ENCODE results near the gene DLG5.
"Not testable (repeated sequence)": the region's sequence is repeated elsewhere in the genome, so short reads cannot be mapped to it uniquely, and the experiment has no call there.

The DLG5 gene

GRCh38 chr10:77798940-77799339, 127.6 kb downstream of the DLG5 start:
- no peak for DNase-seq (ENCODE audit: low read depth in 4 of 4, low spot score in 1 of 4)

DNA sequence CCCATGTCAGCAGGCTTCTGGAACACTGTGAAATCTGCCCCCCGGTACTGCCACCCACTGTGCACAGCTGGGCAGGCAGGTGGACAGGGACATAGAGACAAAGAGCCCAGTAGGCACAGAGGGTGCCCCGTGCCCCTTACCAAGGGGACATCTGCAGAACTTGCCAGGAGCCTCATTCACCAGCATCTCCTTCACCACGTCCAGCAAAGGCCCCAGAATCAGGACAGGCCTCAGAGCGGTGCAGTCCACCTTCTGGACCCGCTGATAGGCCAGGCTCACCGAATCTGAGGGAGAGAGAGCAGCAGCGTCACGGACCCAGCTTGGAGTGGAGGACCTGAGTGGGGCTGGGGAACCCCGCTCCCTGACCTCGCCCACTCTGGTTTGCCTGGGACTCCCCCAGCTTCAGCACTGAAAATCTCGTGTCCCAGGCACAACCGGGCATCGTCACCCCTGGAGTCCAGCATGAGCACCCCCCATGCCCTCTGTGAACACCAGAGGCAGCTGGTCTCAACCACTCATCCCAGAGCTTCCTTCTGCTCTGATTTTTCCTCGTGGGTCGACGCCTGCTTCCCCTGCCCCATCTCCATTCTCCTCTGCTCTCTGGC, 130.1 kb downstream of the DLG5 start:
- DNase-seq (ENCODE audit: low read depth in 4 of 4, low spot score in 1 of 4) = no peak

- no peak for DNase-seq (ENCODE audit: low read depth in 4 of 4, low spot score in 1 of 4)
Observed at GRCh38 chr10:77795426-77796055, 131.0 kb downstream of the DLG5 start.

DNA sequence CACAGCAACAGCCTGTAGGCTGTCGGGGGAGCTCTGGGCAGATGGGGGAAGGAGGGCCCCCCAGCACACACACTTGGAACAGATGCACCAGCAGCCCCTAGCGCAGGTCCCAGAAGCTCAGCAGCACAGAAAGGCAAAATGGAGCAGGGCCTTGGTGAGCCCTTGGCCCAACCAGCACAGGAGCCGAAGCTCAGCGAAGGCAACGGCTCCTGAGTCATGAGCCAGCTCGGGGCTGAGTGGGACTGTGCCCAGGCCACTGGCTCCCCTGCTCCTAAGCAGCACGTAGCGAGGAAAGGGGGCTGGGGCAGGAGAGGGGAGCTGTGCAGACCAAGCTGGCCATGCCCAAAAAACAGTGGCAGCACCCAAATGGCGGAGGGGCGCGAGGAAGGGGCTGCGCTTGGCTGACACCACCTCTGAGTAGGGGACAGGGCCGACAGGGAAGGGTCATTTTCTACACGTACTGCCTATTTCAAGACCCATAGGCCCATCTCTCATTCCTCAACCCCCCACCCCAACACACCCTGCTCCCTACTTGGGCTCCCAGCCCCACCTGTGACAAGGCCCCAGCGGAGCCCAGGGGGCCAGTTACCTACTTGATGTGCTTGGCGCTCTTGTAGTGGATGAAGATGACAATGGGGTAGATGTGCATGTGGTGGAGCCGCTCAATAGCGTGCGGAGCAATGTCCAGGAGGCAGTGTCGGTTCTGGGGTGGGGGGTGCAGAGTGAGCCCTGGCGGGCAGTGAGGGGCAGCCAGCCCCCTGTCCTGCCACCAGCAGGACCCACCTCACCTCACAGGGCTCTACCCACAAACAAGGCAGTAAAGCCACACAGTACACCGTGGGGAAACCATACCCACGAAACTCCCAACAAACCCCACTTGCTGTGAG, 132.1 kb downstream of the DLG5 start:
- DNase-seq (ENCODE audit: low read depth in 4 of 4, low spot score in 1 of 4) = no peak

GRCh38 chr10:77793831-77794230, 132.7 kb downstream of the DLG5 start:
- no peak for DNase-seq (ENCODE audit: low read depth in 4 of 4, low spot score in 1 of 4)

GRCh38 chr10:77792155-77792554, 134.4 kb downstream of the DLG5 start:
- DNase-seq (ENCODE audit: low read depth in 4 of 4, low spot score in 1 of 4) = no peak

GRCh38 chr10:77791506-77791905, 135.0 kb downstream of the DLG5 start:
- no peak for DNase-seq (ENCODE audit: low read depth in 4 of 4, low spot score in 1 of 4)

DNA sequence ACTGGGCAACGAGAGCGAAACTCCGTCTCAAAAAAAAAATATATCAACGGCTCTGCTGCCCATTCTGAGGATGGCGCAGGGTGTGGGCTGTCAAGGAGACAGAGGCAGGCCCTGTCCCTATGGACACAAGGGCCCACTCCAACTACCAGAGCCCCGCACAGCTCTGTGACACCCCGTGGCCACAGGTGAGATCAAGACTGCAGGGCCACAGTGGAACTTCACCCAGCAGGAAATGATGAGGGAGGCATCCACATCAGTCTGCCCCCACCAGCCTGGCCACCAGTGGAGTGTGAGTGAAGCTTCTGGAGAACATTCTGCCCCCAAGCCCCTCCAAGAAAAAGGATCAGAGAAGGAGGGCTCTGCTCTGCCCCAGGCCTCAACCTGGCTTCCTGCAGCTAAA, 136.7 kb downstream of the DLG5 start:
- no peak for DNase-seq (ENCODE audit: low read depth in 4 of 4, low spot score in 1 of 4)

DNA sequence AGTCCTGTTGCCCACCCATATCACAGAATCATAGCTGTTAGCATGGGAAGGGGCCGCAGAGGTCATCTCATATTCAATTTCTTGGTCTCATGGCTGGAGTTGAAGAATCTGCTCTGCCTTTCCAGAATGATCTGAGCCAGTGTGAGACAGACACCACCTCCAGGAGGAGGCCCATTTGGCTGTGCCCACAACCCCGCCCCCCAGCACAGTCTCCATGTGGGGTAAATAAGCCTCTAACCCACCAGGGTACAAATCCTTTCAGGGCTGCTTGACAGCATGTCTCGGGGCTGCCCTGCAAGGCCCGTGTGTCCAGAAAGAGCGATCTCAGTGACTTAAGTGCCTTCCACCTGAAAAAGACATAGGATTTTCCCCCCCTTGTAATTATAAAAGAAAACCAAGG, 137.5 kb downstream of the DLG5 start:
- no peak for DNase-seq (ENCODE audit: low read depth in 4 of 4, low spot score in 1 of 4)

DNA sequence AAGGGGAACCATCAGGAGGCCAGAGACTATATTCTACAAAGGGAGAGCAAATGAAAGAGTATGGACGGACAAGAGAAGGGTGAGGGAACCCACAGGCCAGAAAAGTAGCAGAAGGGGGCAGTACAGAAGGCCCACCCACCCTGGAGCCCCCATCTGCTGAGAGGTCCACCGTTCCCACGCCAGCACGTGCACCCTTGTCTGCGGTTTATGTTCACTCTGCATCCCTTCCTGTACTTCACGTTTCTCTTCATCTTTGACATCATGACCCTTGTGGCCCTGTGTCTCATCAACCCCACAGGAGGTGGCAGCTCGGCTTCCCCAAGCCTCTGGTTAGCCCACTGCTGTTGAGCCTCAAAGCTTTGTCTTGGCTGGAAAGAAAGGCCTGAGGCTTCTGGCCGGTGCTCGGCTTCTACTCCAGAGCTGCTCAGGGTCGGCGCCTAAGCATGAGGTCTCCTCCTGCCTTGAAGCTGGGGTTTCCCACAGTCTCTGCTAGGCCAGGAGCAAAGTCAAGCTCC, 138.0 kb downstream of the DLG5 start:
- DNase-seq (ENCODE audit: low read depth in 4 of 4, low spot score in 1 of 4) = no peak

- DNase-seq (ENCODE audit: low read depth in 4 of 4, low spot score in 1 of 4) = no peak
Observed at GRCh38 chr10:77787440-77787839, 139.1 kb downstream of the DLG5 start.

DNA sequence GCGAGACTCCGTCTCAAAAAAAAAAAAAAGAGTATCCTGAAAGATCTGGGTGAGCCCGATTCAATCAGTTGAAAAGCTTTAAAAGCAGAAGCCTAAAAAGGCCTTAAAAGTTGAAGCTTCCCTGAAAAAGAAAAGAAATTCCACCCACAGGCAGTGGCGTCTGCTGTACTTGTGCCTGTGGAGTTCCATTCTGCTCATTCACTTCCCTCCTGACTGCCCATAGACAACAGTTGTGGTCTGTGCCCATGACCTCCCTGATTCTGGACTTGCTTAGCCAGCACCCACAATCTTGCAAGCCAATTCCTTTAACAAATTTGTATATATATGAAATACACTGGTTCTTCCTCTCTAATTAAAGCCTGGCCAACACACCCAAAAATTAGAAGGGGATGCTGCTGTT, 141.7 kb downstream of the DLG5 start:
- no peak for DNase-seq (ENCODE audit: low read depth in 4 of 4, low spot score in 1 of 4)

DNA sequence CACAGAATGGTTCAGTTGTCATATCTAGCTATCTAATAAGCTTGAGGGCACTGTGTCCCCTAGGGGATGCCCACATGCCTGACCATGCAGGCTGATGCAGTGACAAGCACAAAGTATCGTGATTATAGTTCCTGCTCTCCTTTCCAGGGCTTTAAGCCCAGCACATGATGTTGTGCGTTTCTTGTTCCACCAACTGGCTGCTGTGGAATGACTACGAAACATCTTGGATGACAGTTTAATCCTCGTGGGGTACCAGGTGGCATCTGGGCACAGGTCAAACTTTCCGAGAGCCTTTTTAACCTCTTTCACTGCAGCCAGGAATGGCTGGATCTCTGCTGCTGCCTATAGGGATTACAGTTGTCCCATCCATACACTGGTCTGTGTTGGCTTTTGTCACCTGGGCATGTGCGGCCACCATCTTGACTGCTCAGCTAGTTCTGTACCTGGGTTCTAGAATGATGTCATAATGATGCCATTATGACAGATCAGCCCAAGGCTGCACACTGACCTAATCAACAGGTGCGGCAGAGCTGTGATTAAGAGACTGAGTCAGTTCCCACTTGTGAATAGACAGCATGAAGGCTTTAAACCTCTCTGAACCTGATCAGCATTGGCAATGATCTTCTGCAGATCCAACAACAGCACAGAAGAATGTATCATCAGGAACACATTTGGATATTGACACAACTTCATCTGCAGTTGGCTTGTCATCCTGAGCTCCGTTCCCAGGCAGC, 144.1 kb downstream of the DLG5 start:
- DNase-seq (ENCODE audit: low read depth in 4 of 4, low spot score in 1 of 4) = no peak

DNA sequence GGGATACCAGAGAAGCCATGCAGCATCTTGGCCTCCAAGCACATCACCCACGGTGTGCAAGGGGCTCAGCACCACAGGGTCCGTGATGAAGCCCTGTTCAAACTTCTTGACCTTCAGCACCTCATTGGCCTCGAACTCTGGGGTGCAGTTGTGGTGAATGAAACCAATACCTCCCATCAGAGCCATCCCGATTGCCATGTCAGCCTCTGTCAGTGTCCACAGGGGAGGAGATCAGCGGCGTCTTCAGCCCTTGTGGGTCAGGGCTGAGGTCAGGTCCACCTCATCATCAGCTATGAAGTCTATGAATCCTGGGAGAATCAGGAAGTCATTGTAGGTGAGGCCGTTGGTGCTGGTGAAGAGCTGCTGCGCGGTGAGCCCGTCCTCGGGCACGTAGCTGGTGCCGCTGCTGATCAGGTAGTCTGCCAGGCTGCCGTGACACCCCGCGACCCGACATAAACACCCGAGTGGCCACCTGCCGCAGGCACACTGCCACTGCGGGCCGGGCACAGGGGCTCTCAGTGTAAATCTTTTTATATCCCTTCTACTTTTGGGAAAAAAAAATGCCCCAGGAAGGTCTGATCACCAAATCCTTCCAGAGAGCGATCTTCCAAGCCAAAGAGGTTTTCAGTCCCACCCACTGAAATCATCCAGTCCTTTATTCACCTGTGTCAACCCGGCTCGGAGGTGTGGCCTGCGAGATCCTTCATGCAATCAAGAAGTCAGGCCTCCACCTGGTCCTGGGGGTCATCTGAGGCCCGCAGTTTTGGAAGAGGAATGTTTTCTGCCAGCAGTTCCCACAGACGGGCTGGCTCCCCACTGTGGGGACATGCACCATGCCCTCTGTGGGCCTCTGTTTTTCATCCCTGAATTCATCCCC, 144.9 kb downstream of the DLG5 start:
- DNase-seq (ENCODE audit: low read depth in 4 of 4, low spot score in 1 of 4) = no peak

- no peak for DNase-seq (ENCODE audit: low read depth in 4 of 4, low spot score in 1 of 4)
Observed at GRCh38 chr10:77780180-77780579, 146.4 kb downstream of the DLG5 start.

- no peak for DNase-seq (ENCODE audit: low read depth in 4 of 4, low spot score in 1 of 4)
Observed at GRCh38 chr10:77776487-77776886, 150.1 kb downstream of the DLG5 start.

DNA sequence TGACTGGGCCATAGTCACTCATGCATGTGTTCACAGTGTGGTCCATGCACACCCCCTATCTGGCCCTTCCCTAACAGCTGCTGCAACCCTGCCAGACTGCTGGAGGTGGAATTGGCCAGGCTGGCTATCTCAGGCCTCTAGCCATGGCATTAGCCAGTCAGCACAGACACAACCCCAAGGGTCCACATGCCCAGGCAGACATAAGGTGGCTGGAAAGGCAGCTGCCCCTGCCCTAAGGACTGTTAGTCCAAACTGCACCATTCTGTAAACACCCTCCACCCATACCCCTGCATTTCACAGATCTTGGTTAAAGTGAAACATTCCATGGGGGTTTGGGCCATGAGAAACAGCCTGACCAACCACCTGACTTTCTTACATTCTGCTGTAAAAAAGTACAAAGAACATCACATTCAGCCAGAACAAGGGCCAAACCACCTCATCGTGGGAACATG, 151.6 kb downstream of the DLG5 start:
- no peak for DNase-seq (ENCODE audit: low read depth in 4 of 4, low spot score in 1 of 4)

GRCh38 chr10:77773631-77774426, 152.7 kb downstream of the DLG5 start:
- DNase-seq (ENCODE audit: low read depth in 4 of 4, low spot score in 1 of 4) = no peak

DNA sequence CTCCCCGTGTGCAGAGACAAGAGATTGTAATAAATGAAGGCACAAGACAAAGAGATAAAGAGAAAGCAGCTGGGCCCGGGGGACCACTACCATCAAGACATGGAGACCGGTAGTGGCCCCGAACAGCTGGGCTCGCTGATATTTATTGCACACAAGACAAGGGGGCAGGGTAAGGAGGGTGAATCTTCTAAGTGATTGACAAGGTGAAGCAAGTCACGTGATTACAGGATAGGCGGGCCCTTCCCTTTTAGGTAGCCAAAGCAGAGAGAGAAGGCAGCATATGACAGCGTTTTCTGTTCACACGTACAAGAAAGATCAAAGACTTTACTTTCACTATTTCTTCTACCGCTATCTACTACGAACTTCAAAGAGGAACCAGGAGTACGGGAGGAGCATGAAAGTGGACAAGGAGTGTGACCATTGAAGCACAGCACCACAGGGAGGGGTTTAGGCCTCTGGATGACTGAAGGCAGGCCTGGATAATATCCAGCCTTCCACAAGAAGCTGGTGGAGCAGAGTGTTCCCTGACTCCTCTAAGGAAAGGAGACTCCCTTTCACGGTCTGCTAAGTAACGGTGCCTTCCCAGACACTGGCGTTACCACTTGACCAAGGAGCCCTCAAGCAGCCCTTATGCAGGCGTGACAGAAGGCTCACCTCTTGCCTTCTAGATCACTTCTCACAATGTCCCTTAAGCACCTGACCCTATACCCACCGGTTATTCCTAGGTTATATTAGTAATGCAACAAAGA, 153.5 kb downstream of the DLG5 start:
- not testable (repeated sequence) for DNase-seq (ENCODE audit: low read depth in 4 of 4, low spot score in 1 of 4)

Data from stimulated activated CD4-positive, alpha-beta T cell treated with anti-CD3 and anti-CD28 coated beads, Interleukin-1b, Interleukin-23, amount 100 ng/mL, for 24 hours (primary cell).